ENCODE measurements around the gene LRRC4C. TPM values are rescaled to one million over a fixed set of nuclear protein-coding genes. Genes with fewer than 3 reads are reported as not detected.
"Not testable (repeated sequence)": the region's sequence is repeated elsewhere in the genome, so short reads cannot be mapped to it uniquely, and the experiment has no call there.

LRRC4C gene
- total RNA-seq, 1 donor from 2014 or later = not detected

DNA sequence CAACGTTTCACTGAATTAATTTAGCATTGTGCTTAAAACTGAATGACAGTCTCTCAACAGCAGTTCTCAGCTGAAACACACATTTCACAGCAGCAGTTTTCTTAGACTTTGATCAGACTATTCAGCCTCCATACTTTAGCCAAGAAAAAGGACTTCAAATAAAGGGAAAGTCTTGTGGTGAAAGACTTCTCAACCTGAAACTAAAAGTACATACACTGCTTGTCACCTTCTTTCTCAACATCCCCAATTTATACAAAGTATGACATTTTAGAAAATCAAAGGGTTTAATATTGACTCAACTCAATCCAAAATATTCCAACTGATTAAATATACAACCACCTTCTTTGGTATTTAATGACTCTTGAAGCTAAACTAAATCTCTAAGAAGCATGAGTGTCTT, 419.0 kb downstream of the LRRC4C start:
- intact Hi-C loops (cut with micrococcal nuclease) = no loop called here

DNA sequence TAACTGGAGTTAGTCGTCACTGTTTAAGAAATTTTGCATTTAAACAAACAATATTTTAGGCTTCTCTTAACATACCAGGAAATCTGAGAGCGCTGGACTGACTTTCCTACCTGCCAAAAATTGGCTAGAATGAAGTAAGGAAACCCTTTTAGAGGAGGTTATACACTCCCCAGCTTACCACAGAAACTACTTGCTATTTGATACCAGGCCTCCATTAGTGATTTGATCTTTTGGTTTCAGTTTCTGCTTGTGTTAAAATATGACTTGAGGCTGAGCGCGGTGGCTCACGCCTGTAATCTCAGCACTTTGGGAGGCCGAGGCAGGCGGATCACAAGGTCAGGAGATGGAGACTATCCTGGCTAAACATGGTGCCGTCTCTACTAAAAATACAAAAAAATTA, 419.9 kb downstream of the LRRC4C start:
- intact Hi-C loops (cut with micrococcal nuclease) = no loop called here

DNA sequence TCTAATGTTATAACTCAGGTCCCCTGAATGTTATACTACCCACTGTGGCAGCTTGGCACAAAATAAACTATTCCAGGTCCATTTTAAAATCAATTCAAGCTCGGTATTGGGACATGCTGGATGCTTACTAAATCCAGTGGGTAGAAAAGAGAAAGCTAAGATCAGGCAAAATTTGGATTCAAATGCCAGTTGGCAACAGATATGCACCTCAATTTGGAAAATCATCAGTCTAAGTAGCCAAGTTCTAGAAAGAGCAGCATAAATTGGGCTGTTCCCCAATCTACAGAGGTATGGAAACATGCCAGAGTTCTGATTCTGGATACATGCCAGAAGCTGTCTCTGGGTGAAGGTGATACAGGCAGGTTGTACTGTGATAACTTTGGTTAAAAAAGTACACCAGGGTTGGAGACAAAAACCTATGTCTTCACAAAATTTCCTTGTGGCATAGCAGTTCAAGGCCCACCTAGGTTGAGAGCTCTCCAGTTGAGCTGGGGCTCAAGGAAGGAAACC, 427.8 kb downstream of the LRRC4C start:
- intact Hi-C loops (cut with micrococcal nuclease) = no loop called here

DNA sequence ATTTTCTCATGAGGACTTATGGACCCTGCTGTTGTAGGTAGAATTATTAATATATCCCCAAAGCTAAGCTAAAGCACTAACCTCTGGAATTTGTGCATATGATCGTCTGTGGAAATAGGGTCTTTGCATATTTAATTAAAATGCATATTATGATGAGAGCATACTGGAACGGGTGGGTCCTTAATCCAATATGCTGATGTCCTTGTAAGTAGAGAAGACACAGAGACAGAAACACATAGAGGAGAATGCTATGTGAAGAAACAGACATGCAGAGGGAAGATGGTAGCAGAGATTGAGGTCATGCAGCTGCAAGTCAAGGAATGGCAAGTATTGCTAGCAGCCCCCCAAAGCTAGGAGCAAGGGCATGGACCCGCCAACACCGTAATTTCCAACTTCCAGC, 439.2 kb downstream of the LRRC4C start:
- intact Hi-C loops (cut with micrococcal nuclease) = no loop called here

DNA sequence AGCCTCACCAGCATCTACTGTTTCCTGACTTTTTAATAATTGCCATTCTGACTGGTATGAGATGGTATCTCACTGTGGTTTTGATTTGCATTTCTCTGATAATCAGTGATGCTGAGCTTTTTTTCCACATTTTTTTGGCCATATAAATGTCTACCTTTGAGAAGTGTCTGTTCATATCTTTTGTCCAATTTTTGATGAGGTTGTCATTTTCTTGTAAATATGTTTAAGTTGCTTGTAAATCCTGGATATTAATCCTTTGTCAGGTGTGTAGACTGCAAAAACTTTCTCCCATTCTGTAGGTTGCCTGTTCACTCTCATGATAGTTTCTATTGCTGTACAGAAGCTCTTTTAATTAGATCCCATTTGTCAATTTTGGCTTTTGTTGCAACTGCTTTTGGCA, 439.8 kb downstream of the LRRC4C start:
- intact Hi-C loops (cut with micrococcal nuclease) = not testable (repeated sequence)

DNA sequence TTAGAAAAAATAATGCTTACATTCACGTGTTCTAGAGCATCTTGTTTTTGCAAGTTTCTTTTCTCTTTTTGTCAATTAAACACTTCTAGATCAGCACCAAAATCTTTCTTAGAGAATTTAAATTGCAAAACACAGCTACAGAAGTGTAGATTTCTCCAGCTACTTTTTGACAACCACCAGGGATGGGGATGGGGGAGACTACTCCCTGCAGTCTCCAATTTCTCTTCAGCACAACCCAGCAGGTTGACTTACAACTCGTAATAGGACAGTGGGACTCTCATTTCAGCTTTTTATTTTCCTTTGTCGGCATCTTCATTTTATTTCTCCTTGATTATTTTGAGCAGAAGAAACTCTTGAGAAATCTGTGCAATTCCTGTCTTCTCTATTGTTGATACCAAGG, 441.2 kb downstream of the LRRC4C start:
- intact Hi-C loops (cut with micrococcal nuclease) = no loop called here

DNA sequence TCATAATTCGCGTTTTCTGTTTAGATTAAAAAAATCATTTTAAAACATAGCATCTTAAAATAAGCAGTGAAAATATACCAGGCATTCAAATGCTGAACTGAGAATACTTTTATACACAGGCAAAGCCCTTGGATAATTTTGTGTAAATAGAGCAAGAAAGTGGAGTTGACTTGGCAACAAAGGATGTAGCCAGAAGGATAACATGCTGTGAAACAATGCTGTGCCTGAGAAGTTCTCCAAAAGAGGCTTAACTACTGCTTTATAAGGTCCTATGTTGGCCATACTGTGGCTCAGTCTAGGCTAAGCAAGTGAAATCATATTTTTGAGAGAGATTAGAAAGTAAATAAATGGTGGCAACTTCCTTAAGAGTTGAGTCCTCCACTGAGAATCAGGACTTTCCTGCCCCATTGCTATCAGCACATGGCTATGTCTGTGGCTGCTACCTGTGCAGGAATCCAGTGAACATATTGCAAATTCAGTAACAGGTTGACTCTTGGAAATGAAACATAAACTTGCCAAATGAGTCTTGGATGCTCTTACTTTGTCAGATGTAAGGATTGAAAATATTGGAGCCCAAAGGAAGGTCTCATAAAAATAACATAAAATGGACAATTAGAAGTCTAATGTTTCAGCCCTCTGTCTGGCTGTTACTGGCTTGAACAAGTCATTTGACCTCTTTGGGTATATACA, 448.9 kb downstream of the LRRC4C start:
- intact Hi-C loops (cut with micrococcal nuclease) = no loop called here

DNA sequence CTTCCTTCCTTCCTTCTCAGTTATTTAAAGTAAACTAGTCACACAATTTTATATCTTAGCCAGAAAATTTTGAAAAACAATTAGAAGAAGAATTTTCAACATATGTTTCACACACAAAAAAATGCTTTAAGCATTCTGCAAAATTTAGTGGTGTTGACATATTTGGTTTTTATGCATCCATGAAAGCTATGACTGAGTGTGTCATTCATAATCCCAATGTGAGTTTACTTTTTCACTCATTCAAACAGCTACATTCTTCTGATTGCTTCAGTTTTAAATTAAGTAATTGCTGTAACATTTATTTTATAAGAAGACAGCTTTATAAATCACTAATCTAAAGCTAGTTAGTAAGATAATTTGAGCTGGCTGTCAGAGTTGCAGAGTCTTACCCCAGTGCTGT, 453.5 kb downstream of the LRRC4C start:
- intact Hi-C loops (cut with micrococcal nuclease) = no loop called here

DNA sequence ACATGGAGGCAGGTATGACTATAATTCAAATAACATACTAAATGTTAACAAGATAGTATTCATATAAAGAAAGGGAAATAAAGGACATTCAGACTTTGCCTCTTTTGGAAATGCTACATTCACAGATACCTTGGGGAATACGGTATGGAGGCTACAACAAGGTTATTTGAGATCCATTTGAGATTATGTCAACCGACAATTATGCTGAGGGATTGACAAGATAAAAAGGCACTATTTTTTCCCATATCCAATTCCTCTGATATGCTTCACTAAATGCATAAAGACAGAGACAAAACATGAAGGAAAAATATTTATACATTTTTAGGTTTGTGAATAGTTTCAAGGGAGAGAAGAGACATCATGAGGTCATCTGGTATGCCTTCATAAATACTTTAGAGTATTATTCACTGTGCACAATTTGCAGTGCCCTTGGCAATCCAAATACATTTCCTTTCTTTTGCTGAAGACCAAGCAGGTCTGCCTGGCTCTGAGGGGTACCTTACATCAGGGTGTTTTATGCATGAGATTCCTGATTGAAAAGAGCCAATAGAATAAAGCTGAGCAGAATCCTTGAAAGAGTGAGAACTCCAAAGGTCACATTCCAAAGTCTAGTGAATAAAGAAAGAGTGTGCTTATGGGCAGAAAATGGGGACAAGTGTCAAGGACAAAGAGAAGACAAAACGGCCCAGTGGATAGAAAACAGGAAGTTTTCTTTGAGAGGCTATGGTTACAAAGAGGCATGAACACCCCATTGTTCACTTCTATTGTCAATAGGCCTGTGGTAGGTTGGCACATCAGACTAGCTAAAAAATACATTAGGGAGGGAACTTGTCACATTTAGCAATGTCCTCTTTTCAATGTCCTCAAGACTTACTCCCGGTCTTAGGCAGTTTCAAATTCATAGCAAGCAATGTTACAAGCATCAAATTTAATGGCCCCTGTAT, 455.8 kb downstream of the LRRC4C start:
- intact Hi-C loops (cut with micrococcal nuclease) = no loop called here

DNA sequence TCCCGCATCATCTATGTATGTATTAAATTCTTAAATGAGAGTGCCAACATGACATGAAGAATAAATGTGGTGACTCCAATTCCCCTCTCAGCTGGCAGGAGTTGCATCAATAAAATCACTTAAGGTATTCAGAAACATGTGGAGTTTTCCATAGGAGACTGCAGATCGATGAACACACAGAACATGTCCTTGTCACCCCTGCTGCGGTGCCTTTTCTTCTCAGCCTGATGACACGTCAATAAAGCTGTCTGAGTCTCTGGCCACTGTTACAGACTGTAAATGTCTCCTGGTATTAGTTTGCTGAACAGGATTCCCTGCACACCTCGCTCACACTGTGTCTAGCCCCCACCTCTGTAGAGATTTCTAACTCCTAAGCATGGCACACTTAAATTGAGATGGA, 460.5 kb downstream of the LRRC4C start:
- intact Hi-C loops (cut with micrococcal nuclease) = no loop called here

DNA sequence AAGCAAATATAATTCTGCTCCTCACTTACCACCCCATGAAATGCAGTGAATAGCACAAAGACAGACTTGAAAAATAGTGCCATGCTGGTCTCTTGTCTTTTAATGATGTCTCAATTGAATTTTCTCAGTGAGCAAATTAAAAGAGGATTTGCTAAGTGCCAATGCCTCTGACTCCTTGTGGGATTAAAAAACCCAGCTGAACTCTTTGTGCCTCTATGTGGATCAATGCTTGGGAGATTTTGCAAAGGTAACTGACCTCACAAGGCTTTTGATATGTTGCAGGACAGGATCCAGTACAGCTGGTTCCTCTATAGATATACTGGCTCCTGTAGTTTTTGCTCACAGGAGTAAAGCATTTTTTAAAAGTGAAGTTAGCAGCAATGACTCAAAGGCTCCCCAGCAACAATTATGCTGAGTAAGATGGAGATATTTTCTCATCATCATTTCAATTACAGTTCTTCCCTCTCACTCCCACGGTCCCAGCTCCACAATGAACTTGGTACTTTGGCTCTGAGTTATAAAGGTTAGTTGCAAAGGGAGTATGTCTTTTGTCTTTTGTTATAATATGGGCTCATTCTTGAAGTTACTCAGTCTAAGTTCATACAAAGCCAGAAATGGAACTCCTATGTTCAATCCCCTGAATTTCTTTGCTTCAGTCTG, 471.5 kb downstream of the LRRC4C start:
- intact Hi-C loops (cut with micrococcal nuclease) = no loop called here

DNA sequence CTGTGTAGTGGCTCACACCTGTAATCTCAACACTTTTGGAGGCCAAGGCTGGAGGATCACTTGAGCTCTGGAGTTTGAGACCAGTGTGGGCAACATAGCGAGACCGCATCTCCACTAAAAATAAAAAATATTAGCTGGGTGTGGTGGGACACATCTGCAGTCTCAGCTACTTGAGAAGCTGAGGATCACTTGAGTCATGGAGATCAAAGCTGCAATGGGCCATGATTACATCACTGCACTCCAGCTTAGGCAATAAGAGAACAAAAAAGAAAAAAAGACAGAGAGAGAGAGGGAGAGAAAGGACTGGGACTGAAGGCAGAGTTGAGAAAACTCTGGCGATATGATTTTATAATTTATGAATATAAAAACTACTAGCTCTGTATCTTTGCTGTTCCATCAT, 473.1 kb downstream of the LRRC4C start:
- intact Hi-C loops (cut with micrococcal nuclease) = no loop called here

DNA sequence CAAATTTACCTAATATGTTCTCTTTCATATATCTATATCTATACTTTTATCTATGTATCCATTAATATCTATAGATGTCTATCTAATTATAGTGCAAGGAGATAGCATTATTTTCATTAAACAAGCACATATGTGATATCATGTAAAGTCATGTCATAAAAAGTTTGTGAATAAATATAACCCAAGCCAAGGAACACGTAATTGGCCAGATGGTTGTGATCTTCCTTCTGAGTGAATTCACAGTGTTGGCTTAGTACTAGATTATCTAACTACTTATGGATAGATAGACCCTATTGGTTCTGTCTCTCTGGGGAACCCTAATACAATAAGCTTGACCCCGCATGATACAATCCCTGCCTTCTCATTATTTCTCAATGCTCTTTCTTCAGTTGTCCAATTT, 484.4 kb downstream of the LRRC4C start:
- intact Hi-C loops (cut with micrococcal nuclease) = no loop called here

DNA sequence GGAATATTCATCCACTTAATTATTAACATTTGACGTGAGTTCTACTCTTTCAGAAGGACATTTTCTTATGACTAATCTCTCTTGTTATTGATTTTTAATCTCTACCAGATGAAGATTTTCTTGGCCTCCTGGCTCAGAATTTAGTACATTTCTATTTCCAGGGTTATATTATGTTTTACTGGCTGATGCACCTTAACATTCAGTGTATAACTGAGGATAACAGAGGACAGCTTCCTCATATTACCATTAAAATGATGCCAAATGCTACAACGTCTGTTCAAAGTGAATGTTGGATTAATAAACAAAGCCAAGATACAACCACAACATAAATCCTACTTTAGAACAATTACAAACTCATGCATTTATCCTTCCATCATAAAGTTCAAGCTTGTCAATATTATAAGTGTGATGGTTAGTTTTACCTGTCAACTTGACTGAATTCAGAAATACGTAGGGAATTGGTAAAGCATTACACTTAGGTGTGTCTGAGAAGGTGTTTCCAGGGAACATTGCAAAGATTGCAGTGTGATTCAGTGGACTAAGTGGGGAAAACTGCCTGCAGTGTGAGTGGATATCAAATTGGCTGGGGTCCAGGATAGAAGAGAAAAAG, 485.2 kb downstream of the LRRC4C start:
- intact Hi-C loops (cut with micrococcal nuclease) = no loop called here

DNA sequence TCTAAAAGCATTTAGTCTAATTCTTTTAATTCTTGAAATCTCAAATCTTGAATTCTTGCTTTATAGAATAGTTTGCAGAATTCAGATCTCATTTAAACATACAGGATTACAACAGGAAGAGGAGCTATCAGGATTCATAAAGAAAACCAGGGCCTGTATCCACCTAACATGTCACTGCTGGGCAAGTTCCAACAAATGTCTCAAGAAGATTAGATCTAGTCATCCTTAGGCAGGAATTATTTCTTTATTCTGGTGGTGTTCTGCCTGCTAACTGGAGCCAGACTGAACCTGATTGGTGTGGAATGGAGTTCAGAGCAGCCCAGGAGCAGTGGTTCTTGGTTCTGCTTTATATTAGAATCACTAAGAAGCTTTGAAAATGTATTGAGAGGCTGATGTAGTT, 500.7 kb downstream of the LRRC4C start:
- intact Hi-C loops (cut with micrococcal nuclease) = no loop called here

DNA sequence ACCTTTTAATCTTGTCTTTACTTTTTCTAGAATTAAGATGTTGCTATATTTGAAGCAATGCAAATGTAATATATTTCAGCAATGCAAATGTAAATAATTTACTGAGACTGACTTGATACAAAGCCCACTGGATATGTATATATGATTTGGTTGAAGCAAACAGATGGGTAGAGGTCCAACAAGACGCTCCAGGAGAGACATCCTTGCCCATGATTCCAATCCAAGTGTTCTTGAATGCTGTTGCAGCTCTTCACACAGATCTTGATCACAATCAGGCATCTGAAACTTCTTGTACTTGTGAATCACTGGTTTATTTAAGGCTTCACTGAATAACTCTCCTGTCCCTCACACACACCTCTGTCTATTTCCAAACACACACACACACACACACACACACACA, 507.0 kb downstream of the LRRC4C start:
- intact Hi-C loops (cut with micrococcal nuclease) = no loop called here

DNA sequence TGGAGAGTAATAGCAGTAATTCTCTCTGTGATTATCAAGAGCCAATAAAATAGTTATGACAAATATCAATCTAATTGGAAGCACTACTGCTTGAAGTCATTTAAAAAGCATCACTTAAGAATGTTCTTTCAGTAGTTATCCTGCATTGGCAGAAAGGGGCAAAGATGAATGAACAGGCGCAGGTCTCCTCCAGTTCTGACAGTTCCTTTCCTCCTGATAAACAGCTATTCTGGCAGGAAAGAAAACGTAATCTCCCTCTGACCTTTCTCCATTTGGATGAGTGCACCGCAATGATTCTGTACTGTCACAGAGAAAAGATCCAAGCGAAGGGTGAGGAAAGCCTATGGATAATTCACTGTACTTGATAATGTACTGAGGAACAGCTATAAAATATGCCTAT, 521.5 kb downstream of the LRRC4C start:
- intact Hi-C loops (cut with micrococcal nuclease) = no loop called here

DNA sequence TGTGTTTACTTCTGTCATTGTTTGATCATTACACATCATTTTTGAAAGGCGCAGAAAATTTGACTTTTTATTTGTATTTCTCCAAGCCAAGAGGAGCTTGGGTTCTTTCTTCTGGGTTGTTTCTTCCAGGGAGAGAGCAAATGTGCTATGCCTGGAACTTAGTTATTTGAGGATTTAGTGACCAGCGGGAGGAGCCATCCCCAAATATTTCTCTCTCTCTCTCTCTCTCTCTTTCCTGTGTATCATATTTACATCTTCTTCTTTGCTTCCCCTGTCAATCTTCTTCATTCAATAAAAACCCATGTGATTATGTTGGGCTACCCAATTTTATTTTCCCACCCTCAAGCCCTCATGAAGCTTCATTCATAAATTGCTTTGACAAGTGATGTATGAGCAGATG, 534.5 kb downstream of the LRRC4C start:
- intact Hi-C loops (cut with micrococcal nuclease) = no loop called here

DNA sequence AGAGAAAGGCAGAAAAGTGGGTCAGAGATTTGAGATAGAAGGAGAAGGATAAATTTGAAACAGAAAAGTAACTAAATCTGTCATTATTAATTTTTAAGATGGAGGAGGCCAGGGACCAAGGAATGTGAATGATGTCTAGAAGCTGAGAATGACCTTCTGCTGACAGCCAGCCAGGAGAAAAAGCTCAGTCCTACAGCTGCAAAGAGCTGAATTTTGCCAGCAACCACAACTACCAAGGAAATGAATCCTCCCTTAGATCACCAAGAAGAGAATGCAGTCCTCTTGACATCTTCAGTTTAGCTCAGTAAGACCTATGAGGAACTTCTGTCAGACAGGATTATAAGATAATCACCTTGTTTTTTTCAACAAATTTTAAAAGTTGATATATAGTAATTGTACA, 538.2 kb downstream of the LRRC4C start:
- intact Hi-C loops (cut with micrococcal nuclease) = no loop called here

DNA sequence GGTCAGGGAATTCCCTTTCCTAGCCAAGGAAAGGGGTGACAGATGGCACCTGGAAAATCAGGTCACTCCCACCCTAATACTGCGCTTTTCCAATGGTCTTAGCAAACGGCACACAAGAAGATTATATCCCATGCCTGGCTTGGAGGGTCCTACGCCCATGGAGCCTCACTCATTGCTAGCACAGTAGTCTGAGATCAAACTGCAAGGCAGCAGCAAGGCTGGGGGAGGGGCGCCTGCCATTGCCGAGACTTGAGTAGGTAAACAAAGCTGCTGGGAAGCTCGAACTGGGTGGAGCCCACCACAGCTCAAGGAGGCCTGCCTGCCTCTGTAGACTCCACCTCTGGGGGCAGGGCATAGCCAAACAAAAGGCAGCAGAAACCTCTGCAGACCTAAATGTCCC, 548.7 kb downstream of the LRRC4C start:
- intact Hi-C loops (cut with micrococcal nuclease) = not testable (repeated sequence)

DNA sequence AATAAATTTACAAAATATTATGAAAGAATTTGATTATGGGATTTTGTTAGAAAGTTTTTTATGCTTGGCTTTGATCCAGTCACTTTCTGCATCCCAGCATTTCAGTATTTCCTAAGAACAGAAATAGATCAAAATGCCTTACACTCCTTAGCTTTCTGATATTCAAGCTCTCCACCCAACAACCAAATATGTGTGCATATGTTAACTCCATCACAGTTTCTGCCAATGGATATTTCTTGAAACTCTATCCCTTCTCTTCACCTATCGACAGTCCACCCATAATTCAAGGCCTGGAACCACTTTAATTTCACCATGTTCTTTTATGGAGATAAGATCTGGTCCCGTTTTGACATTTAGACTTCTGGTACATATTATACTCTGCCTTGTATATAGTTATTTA, 565.0 kb downstream of the LRRC4C start:
- intact Hi-C loops (cut with micrococcal nuclease) = no loop called here

Data from T-helper 1 cell treated with Interleukin-12 subunit alpha and Interleukin-12 subunit beta and Interleukin-4 antibody, amounts not matched to agents 30 ng/mL and 1 ng/mL, for 36 hours (primary cell).